GM21390 (cell line): Measurements from ENCODE around the gene LGALS9C.
A peak's percentile ranks its signal among the peaks of the same experiment; 100 is the strongest.
"Not testable (repeated sequence)": the region's sequence is repeated elsewhere in the genome, so short reads cannot be mapped to it uniquely, and the experiment has no call there.

Experiments used
- ATAC-seq: cut with Tn5 transposase; IDR thresholded peaks from one replicate; pipeline ENCODE4 v1.9.1; 2021; ENCODE audit not compliant: unreplicated experiment

LGALS9C gene

DNA sequence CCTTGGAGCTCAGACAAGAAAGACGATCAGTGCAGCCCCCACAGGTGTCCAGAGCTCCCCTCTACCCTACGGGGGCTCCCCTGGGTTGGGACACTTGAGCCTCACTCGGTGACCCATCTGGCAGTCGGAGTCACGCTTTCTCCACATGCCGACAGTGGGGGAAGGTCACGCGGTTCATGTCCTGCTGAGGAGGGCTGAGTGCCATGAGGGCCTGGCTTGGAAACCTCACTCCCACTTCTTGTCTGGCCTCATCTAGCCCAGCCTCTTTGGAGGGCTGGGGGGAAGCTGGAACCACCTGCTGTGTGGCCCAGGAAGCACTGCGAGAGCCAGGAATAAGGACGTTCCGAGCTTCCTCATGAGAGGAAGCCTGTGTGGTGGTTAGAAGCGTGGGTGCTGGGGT is 1.8 kb downstream of the LGALS9C start:
- ATAC-seq: not testable (repeated sequence)

DNA sequence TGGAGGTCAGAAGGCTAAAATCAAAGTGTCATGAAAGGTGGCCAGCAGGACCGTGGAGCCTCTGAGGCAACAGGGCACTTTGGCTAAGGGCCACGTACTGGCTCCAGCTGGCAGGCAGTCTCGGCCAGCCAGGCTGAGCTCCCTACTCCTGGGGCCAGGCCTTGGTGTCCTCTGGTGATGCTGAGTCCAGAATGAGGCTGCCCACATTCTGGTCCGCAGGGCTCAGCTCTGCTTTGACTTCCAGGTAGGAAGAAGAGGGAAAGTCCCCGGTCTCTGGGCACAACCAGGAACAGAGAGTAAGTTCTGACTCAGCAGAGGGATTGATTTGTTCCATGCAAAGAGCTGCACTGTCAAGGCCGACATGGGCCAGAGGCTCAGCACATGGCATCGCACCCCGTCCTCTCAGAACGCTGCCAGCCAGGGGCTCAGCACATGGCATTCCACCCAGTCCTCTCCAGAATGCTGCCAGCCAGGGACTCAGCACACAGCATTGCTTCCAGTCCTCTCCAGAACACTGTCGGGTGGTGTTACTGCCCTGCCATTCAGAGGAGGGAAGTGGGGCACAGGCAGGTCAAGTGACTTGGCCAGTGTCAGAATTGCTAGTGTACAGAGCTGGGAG is 2.5 kb downstream of the LGALS9C start:
- ATAC-seq: not testable (repeated sequence)

- not testable (repeated sequence) for ATAC-seq
Observed at GRCh38 chr17:18481775-18482174, 5.2 kb downstream of the LGALS9C start.

DNA sequence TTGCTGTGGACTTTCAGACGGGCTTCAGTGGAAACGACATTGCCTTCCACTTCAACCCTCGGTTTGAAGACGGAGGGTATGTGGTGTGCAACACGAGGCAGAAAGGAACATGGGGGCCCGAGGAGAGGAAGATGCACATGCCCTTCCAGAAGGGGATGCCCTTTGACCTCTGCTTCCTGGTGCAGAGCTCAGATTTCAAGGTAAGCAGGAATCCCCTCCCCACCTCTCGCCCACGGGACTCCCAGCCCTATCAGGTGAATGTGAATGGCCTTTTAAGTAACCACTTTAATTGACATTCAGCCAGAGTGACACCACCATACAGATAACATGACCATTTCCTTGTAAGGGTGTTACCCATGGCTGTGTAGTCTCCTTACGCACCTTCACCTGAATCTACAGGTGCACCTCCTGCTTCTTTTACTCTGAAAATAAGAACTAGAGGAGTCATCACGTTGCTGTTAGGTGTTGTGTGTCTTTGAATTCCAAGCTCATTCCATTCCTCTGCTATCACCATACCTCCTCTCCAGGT is 9.4 kb downstream of the LGALS9C start:
- not testable (repeated sequence) for ATAC-seq

- ATAC-seq: not testable (repeated sequence)
Observed at GRCh38 chr17:18487633-18488032, 11.0 kb downstream of the LGALS9C start.

- not testable (repeated sequence) for ATAC-seq
Observed at GRCh38 chr17:18488622-18489021, 12.0 kb downstream of the LGALS9C start.

GRCh38 chr17:18490016-18490415 is 13.4 kb downstream of the LGALS9C start:
- not testable (repeated sequence) for ATAC-seq

DNA sequence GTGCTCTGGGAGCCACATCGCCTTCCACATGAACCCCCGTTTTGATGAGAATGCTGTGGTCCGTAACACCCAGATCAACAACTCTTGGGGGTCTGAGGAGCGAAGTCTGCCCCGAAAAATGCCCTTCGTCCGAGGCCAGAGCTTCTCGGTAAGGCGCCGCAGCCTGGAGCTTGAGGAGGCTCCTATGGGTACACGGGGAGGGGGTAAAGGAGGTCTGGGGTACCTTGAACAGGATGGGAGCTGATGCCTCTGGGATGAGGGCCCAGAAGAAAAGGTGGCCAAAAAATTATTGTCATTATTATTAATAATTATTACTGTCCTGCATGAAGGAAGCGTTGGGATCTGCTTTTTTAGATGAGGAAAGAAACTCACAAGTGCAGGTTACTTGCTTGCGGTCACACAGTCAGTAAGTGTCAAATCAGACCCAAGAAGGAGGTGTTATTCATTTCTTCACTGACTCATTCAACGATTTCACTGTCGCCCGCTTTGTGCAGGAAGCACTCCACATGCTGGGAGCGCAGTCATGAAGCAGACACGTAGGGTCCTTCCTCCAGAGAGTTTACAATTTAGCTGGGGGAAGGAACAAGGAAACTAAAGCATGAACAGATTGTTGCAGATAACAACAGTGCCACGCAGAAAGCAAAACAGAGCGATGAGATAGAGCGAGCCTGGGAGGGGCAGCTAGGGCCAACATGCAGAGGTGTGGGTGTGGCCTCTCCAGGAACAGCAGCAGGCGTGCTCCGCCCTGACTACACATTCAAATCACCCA is 16.3 kb downstream of the LGALS9C start:
- ATAC-seq: peak; percentile 69

DNA sequence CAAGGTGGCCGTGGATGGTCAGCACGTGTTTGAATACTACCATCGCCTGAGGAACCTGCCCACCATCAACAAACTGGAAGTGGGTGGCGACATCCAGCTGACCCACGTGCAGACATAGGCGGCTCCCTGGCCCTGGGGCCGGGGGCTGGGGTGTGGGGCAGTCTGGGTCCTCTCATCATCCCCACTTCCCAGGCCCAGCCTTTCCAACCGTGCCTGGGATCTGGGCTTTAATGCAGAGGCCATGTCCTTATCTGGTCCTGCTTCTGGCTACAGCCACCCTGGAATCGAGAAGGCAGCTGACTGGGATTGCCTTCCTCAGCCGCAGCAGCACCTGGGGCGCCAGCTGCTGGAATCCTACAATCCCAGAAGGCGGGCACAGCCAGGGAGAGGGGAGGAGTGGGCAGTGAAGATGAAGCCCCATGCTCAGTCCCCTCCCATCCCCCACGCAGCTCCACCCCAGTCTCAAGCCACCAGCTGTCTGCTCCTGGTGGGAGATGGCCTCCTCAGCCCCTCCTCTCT is 17.7 kb downstream of the LGALS9C start:
- ATAC-seq: not testable (repeated sequence)

- not testable (repeated sequence) for ATAC-seq
Observed at GRCh38 chr17:18497044-18497443, 20.5 kb downstream of the LGALS9C start.

GRCh38 chr17:18499100-18499499 is 22.5 kb downstream of the LGALS9C start:
- not testable (repeated sequence) for ATAC-seq

DNA sequence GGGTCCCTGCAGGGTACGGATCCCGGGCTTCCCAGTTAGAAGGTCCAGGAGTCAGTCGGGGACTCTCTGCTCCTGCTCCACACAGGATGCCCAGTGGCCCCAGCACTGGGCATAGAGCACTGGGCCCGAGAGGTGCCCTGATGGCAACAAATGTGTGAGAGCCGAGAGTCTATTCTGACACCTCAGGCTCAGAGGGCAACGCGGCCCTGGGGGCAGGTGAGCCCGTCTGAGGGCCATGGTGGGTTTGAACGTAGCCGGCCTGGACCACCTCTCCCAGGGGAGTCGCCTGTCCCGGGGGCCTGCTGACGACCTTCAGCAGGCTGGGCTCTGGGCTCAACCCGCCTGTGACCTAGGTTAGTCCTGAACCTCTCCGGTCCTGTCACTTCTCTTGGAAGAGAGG is 23.2 kb downstream of the LGALS9C start:
- ATAC-seq: not testable (repeated sequence)

DNA sequence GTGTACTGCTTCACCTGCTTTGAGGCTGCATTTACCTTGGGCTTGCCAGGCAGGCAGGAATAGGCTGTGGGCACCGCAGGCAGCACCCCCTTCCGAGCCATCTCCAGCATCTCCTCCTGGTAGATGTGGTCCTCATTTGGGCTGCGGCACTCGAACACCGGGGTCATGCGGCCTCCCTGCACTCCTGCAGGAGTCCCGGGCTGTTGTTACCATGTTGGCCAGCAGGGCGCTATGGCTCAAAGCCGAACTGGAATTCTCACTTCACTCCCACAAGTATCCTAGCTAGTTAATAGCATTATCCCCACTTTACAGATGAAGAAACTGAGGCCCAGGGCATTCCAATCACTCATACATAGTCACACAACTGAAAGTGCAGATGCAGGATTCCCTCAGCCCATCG is 23.7 kb downstream of the LGALS9C start:
- ATAC-seq: not testable (repeated sequence)

- not testable (repeated sequence) for ATAC-seq
Observed at GRCh38 chr17:18500816-18501215, 24.2 kb downstream of the LGALS9C start.

- not testable (repeated sequence) for ATAC-seq
Observed at GRCh38 chr17:18503221-18503620, 26.6 kb downstream of the LGALS9C start.

DNA sequence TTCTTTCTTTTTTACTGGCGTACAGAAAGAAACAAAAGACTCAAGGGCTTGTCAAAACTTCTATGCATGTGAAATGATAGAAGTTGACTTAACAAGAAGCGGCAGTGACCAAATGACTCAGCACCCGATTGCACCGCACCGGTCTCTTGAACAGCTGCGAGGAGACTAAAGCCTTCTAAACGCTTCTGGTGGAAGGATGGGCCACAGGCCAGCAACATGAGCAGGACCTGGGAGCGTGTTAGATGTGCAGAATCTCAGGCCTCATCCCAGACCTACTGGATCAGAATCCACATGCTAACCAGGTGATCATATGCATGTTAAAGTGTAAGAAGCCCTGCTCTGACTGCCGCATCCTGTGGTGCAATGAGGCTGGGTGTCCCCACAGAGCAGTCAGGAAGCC is 31.1 kb downstream of the LGALS9C start:
- not testable (repeated sequence) for ATAC-seq

GRCh38 chr17:18508667-18509066 is 32.1 kb downstream of the LGALS9C start:
- ATAC-seq: not testable (repeated sequence)

DNA sequence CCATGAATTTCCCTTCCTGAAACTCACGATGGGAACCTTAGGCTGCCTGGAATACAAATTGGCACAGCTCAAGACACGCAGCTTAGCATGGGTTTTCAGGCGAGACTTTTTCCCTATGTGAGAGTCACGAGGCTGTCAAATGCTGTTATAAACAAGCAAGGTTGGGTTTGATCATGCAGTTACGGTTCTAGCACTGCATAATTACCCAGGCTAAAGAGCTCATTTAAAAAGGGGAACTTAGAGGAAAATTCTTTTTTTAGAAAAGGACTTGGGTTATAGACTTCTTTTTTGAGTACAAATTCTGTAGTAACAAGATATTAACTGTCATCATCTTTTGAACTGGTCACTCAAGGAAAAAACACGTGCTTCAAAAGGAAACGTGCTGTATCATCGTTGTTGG is 44.5 kb downstream of the LGALS9C start:
- ATAC-seq: not testable (repeated sequence)

DNA sequence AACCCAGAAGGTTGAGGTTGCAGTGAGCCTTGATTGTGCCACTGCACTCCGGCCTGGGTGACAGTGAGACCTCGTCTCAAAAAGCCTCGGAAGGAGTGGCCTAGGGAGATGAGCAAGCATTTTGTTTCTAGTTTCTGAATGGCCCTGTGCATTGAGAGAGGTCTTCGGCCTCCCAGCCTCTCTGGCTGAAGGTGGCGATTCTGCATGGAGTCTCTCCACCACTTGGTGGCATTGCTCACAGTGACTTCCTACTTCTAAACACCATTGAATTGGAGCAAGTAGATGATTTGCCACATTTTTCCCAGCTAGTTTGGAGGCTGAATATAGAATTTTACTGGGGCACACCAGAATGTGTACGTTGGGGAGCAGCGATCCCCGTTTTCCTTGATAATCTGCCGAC is 48.4 kb downstream of the LGALS9C start:
- ATAC-seq: not testable (repeated sequence)

DNA sequence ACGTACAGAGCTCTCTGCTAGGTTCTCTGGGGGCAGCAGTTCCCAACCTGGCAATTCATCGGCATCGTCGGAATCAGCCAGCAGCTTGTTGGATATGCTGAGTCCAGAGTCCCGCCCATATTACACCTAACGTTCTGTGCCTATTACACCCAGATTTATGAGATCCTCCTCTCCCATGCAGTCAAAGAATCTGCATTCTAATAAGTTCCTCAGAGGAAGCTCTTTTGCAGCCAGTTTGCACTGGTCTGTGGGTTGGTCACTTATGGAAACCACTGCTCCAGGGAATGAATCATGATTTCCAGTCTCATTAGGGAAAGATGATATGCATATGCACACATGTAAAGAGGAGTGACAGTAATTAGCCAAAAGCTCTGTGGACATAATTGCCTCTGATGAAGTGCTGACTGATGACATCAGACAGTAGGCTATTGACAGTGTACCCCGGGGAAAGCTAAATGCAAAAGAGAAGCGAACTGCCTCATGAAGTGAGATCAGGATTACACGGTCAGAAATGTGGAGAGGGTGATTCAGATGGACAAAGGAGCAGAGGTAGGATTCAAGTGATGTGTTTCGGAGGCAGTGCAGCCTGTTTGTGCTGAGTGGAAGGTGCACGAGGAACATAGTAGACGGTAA is 49.7 kb downstream of the LGALS9C start:
- not testable (repeated sequence) for ATAC-seq

GRCh38 chr17:18527354-18527753 is 50.8 kb downstream of the LGALS9C start:
- ATAC-seq: not testable (repeated sequence)
